Smooth muscle cell (in vitro differentiated cells): ENCODE results near the gene FAM219A. TPM values are rescaled to one million over a fixed set of nuclear protein-coding genes. Genes with fewer than 3 reads are reported as not detected.
"Not testable (repeated sequence)": the region's sequence is repeated elsewhere in the genome, so short reads cannot be mapped to it uniquely, and the experiment has no call there.

ENCODE experiments used
- DNase-seq: peaks from one replicate; lab custom pipeline; 2025; ENCODE audit not compliant: unreplicated experiment; lab: John Stamatoyannopoulos, UW
- H2AFZ ChIP-seq: fragments of 200-600 bp; sonication (generic); 2 replicates; pipeline ENCODE4 v1.6.0; 2016; ENCODE audit warnings: antibody characterized with exemption, low read depth, mild to moderate bottlenecking
- H3F3A ChIP-seq: fragments of 200-600 bp; sonication (generic); 2 replicates; pipeline ENCODE4 v1.6.0; 2017; ENCODE audit warnings: antibody characterized with exemption, low read depth
- H3K27ac ChIP-seq: fragments of 200-600 bp; sonication (generic); 2 replicates; pipeline ENCODE4 v1.5.1; 2016; ENCODE audit warnings: low read depth, mild to moderate bottlenecking
- H3K27me3 ChIP-seq: fragments of 200-600 bp; sonication (generic); 2 replicates; pipeline ENCODE4 v1.6.1; 2016; ENCODE audit warnings: low read depth, mild to moderate bottlenecking
- H3K36me3 ChIP-seq: fragments of 200-600 bp; sonication (generic); 2 replicates; pipeline ENCODE4 v1.5.1; 2016; ENCODE audit warnings: low read depth
- H3K4me1 ChIP-seq: fragments of 200-600 bp; sonication (generic); 2 replicates; pipeline ENCODE4 v1.5.1; 2016; ENCODE audit warnings: low read depth
- H3K4me2 ChIP-seq: fragments of 200-600 bp; sonication (generic); 2 replicates; pipeline ENCODE4 v1.6.0; 2016; ENCODE audit warnings: mild to moderate bottlenecking
- H3K4me3 ChIP-seq: fragments of 200-600 bp; sonication (generic); 2 replicates; pipeline ENCODE4 v1.5.1; 2016; ENCODE audit warnings: mild to moderate bottlenecking
- H3K79me2 ChIP-seq: fragments of 200-600 bp; sonication (generic); 2 replicates; pipeline ENCODE4 v1.6.0; 2016; ENCODE audit warnings: low read depth, mild to moderate bottlenecking
- H3K9ac ChIP-seq: fragments of 200-600 bp; sonication (generic); 2 replicates; pipeline ENCODE4 v1.6.0; 2016; ENCODE audit warnings: low read depth
- H3K9me3 ChIP-seq: fragments of 200-600 bp; sonication (generic); replicated peaks from 2 replicates; pipeline ENCODE4 v1.5.1; 2016; ENCODE audit warnings: low read depth
- H4K20me1 ChIP-seq: fragments of 200-600 bp; sonication (generic); 2 replicates; pipeline ENCODE4 v1.6.0; 2016; ENCODE audit warnings: low read depth
- CTCF ChIP-seq: fragments of 200-600 bp; sonication (generic); IDR thresholded peaks from 2 replicates; pipeline ENCODE4 v1.5.1; 2017; ENCODE audit warnings: borderline replicate concordance, mild to moderate bottlenecking, antibody characterized with exemption; ENCODE audit not compliant: insufficient read depth, poor library complexity, severe bottlenecking
- WGBS: methylation state at CpG from one replicate; pipeline ENCODE4 v1.1.7; 2016; ENCODE audit warnings: low lambda C conversion rate; 5-methylcytosine and 5-hydroxymethylcytosine counted together
- polyA plus RNA-seq: library from polyadenylated mRNA; unstranded; fragments of >200 nt; fragmentation: Nextera tagmentation; extraction: Ambion mirVana; gene quantifications from 2 replicates; pipeline ENCODE4 v1.2.1, GENCODE V29; 2016
- total RNA-seq: library from RNA; depleted of rRNA; stranded (reverse); fragments of >200 nt; gene quantifications from 2 replicates; pipeline ENCODE4 v1.2.3, GENCODE V29; 2014

FAM219A gene
- total and polyA plus RNA-seq, 2 experiments from 2014 or later = 13.3 to 29.5 TPM

GRCh38 chr9:34486572-34486971 lies 28.2 kb upstream of the FAM219A start:
- TF ChIP-seq CTCF = no peak

DNA sequence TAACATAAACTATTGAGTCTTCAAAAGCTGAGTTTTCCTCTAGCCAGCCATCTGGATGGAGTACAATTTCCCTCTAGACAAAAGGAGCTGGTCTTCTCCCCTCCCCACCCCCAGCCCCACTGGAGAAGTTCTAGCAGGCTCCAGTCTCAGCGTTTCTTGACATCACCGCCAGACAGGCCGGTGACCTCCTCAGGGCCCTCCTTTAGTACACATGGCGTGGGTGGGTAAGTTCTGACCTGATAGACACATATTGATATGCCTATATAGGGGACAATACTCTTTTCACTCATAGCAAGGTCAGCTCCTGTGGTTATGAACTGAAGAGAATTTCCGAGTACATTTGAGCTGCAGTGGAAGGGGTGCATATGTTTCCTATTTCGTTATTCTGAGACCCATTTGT lies 27.5 kb upstream of the FAM219A start:
- TF ChIP-seq CTCF = no peak
- H3K9me3 ChIP-seq = no peaks in the 10 kb centered on the region
- H3K79me2 ChIP-seq = no peaks in the 10 kb centered on the region
- no peaks in the 10 kb centered on the region for H4K20me1 ChIP-seq
- no peak overlapping the region for H2AFZ ChIP-seq
- 85% methylated on average over 6 of the region's 6 CpGs for WGBS
- no peak overlapping the region for H3K4me3 ChIP-seq
- H3K27me3 ChIP-seq = peaks cover 15% of the 10 kb centered on the region
- no peak overlapping the region for H3K4me2 ChIP-seq
- DNase-seq = no peak
- no peaks in the 10 kb centered on the region for H3F3A ChIP-seq
- H3K4me1 ChIP-seq = no peaks in the 10 kb centered on the region
- H3K9ac ChIP-seq = no peak overlapping the region
- H3K36me3 ChIP-seq = no peaks in the 10 kb centered on the region
- H3K27ac ChIP-seq = no peak overlapping the region

More at GRCh38 chr9:34486572-34486971, 28.2 kb upstream of the FAM219A start:
- no peak overlapping the region for H3K4me2 ChIP-seq
- no peak overlapping the region for H3K4me3 ChIP-seq
- DNase-seq = no peak
- no peaks in the 10 kb centered on the region for H3K79me2 ChIP-seq
- peaks cover 15% of the 10 kb centered on the region for H3K27me3 ChIP-seq
- H3F3A ChIP-seq = no peaks in the 10 kb centered on the region
- H3K9me3 ChIP-seq = no peaks in the 10 kb centered on the region
- H3K4me1 ChIP-seq = no peaks in the 10 kb centered on the region
- H4K20me1 ChIP-seq = no peaks in the 10 kb centered on the region
- no peak overlapping the region for H3K27ac ChIP-seq
- 74% methylated on average over 3 of the region's 3 CpGs for WGBS
- H3K9ac ChIP-seq = no peak overlapping the region
- H3K36me3 ChIP-seq = no peaks in the 10 kb centered on the region
- no peak overlapping the region for H2AFZ ChIP-seq

DNA sequence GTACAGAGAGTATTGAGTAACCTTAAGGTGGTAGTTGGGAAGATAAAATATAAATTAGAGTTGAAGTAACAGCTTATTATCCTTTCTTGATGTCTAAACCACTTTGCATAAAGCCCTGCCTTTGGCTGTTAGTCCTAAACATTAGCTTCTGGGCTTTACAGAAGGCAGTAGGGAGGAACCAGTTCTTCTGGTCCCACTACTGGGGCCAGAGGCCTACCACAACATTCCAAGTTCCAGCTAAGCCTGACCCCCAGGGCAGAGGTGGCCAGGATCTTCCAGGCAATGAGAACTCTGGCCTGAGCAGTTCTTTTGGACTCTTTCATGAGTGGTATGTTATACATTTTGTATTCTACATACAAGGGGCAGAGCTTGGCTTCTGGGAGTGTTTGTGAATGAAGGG lies 26.3 kb upstream of the FAM219A start:
- Histone ChIP-seq H3K4me3 (no peak overlapping the region), H3F3A (no peaks in the 10 kb centered on the region), H3K27me3 (peaks cover 15% of the 10 kb centered on the region), H3K9ac (no peak overlapping the region), H4K20me1 (no peaks in the 10 kb centered on the region), H3K27ac (no peak overlapping the region), H3K9me3 (no peaks in the 10 kb centered on the region), H3K4me2 (no peak overlapping the region), H3K79me2 (no peaks in the 10 kb centered on the region), H2AFZ (no peak overlapping the region), H3K4me1 (no peaks in the 10 kb centered on the region), H3K36me3 (no peaks in the 10 kb centered on the region)
- TF ChIP-seq CTCF = no peak
- DNase-seq = no peak

GRCh38 chr9:34482746-34483145 lies 24.4 kb upstream of the FAM219A start:
- H3K36me3 ChIP-seq, H3K27ac ChIP-seq, DNase-seq, H3K4me2 ChIP-seq, H3K27me3 ChIP-seq, H3K4me1 ChIP-seq, H4K20me1 ChIP-seq, H3K79me2 ChIP-seq, H3K9me3 ChIP-seq, H2AFZ ChIP-seq, H3F3A ChIP-seq, H3K9ac ChIP-seq, H3K4me3 ChIP-seq: not testable (repeated sequence)
- WGBS = 97% methylated on average over 24 of the region's 27 CpGs

- H3K4me2 ChIP-seq, H3F3A ChIP-seq, H2AFZ ChIP-seq, H3K4me1 ChIP-seq, H3K9ac ChIP-seq, H3K9me3 ChIP-seq, H3K36me3 ChIP-seq, DNase-seq, H3K27me3 ChIP-seq, H4K20me1 ChIP-seq, H3K4me3 ChIP-seq, H3K27ac ChIP-seq, H3K79me2 ChIP-seq: not testable (repeated sequence)
- WGBS = 78% methylated on average over 13 of the region's 13 CpGs
Observed at GRCh38 chr9:34481620-34482019, 23.2 kb upstream of the FAM219A start.
